Measurements from ENCODE around the gene GID8. TPM values are rescaled to one million over a fixed set of nuclear protein-coding genes. Genes with fewer than 3 reads are reported as not detected.

The GID8 gene
- total and polyA plus RNA-seq, 2 of the 13 experiments (the other 11 are each of a cell fraction or from before 2014, with no cell fraction given) = 39.6 to 59.8 TPM

DNA sequence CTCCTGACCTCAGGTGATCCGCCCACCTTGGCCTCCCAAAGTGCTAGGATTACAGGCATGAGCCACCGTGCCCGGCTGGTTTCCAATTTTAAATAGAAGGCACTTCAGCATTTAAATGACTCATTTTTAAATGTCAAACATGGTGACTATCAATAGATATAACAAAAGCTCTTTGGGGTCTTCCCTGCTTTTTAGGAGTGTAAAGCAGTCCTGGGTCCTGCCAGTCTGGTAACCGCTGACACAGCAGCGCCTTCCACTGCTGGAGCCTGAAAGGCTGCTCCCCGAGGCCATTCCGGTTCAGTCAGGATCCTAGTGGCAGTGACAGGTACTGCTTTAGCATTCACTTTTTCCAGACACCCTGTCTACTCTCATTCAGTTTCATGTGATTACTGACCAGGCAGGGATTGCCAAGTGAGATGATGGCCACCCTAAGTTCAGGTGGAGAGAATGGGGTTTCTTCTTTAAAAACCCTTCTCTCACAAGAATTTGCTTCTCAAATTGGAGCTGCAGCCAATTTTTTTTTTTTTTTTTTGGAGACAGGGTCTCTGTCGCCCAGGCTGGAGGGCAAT, 16.7 kb upstream of the GID8 start (continued):
- TF ChIP-seq, protein P1, sequence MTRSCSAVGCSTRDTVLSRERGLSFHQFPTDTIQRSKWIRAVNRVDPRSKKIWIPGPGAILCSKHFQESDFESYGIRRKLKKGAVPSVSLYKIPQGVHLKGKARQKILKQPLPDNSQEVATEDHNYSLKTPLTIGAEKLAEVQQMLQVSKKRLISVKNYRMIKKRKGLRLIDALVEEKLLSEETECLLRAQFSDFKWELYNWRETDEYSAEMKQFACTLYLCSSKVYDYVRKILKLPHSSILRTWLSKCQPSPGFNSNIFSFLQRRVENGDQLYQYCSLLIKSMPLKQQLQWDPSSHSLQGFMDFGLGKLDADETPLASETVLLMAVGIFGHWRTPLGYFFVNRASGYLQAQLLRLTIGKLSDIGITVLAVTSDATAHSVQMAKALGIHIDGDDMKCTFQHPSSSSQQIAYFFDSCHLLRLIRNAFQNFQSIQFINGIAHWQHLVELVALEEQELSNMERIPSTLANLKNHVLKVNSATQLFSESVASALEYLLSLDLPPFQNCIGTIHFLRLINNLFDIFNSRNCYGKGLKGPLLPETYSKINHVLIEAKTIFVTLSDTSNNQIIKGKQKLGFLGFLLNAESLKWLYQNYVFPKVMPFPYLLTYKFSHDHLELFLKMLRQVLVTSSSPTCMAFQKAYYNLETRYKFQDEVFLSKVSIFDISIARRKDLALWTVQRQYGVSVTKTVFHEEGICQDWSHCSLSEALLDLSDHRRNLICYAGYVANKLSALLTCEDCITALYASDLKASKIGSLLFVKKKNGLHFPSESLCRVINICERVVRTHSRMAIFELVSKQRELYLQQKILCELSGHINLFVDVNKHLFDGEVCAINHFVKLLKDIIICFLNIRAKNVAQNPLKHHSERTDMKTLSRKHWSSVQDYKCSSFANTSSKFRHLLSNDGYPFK (CRISPR knock-in tag; IDR thresholded peaks at IDR 0.05; ENCODE audit: borderline replicate concordance) = no peak
- TF ChIP-seq ZMYM3 (CRISPR knock-in tag; IDR thresholded peaks at IDR 0.05) (peak; percentile 65; the same call in 1 of the 2 replicates), FOSL1 (CRISPR knock-in tag; IDR thresholded peaks at IDR 0.05; ENCODE audit: borderline replicate concordance) (no peak), ZNF816 (CRISPR knock-in tag; IDR thresholded peaks at IDR 0.05; ENCODE audit: borderline replicate concordance) (no peak), ZNF652 (CRISPR knock-in tag; IDR thresholded peaks at IDR 0.05; ENCODE audit: borderline replicate concordance, low read depth) (no peak), EHMT2 (IDR thresholded peaks at IDR 0.05; ENCODE audit: borderline replicate concordance, low read depth, low read length) (no peak), ETV5 (CRISPR knock-in tag; IDR thresholded peaks at IDR 0.05; ENCODE audit: borderline replicate concordance) (peak; percentile 67), ZNF34 (CRISPR knock-in tag; IDR thresholded peaks at IDR 0.05; ENCODE audit: borderline replicate concordance) (0 out of 2 replicates have a peak, but pooled peaks have one; percentile 59), MAFK (conservative IDR thresholded peaks at IDR 0.05 in 1 of 2, IDR thresholded peaks at IDR 0.05 in 1 of 2; ENCODE audit: low read length in 2 of 2) (peak; percentile 93 to 98), HOXA3 (CRISPR knock-in tag; IDR thresholded peaks at IDR 0.05) (peak; percentile 64; the same call in 1 of the 2 replicates), FOSL2 (CRISPR knock-in tag; IDR thresholded peaks at IDR 0.05) (peak; percentile 30; the same call in 1 of the 2 replicates), HNRNPUL1 (IDR thresholded peaks at IDR 0.05; ENCODE audit: low read depth, low read length) (no peak), POGZ (CRISPR knock-in tag; IDR thresholded peaks at IDR 0.05) (peak; percentile 44; the same call in 1 of the 2 replicates), FOXA1 (IDR thresholded peaks at IDR 0.05) (no peak), FOXA1 (CRISPR knock-in tag; IDR thresholded peaks at IDR 0.05) (no peak), BCL6 (CRISPR knock-in tag; IDR thresholded peaks at IDR 0.05) (peak; percentile 58)
- TF ChIP-seq, protein P2, sequence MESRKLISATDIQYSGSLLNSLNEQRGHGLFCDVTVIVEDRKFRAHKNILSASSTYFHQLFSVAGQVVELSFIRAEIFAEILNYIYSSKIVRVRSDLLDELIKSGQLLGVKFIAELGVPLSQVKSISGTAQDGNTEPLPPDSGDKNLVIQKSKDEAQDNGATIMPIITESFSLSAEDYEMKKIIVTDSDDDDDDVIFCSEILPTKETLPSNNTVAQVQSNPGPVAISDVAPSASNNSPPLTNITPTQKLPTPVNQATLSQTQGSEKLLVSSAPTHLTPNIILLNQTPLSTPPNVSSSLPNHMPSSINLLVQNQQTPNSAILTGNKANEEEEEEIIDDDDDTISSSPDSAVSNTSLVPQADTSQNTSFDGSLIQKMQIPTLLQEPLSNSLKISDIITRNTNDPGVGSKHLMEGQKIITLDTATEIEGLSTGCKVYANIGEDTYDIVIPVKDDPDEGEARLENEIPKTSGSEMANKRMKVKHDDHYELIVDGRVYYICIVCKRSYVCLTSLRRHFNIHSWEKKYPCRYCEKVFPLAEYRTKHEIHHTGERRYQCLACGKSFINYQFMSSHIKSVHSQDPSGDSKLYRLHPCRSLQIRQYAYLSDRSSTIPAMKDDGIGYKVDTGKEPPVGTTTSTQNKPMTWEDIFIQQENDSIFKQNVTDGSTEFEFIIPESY (CRISPR knock-in tag; IDR thresholded peaks at IDR 0.05) = peak; percentile 91
- TF ChIP-seq, protein P3, sequence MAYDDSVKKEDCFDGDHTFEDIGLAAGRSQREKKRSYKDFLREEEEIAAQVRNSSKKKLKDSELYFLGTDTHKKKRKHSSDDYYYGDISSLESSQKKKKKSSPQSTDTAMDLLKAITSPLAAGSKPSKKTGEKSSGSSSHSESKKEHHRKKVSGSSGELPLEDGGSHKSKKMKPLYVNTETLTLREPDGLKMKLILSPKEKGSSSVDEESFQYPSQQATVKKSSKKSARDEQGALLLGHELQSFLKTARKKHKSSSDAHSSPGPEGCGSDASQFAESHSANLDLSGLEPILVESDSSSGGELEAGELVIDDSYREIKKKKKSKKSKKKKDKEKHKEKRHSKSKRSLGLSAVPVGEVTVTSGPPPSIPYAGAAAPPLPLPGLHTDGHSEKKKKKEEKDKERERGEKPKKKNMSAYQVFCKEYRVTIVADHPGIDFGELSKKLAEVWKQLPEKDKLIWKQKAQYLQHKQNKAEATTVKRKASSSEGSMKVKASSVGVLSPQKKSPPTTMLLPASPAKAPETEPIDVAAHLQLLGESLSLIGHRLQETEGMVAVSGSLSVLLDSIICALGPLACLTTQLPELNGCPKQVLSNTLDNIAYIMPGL (CRISPR knock-in tag; IDR thresholded peaks at IDR 0.05; ENCODE audit: borderline replicate concordance in 1 of 2, low read depth in 1 of 2) = peak; percentile 63 to 90; a peak in 3 of 4 replicates
- TF ChIP-seq, protein P4, sequence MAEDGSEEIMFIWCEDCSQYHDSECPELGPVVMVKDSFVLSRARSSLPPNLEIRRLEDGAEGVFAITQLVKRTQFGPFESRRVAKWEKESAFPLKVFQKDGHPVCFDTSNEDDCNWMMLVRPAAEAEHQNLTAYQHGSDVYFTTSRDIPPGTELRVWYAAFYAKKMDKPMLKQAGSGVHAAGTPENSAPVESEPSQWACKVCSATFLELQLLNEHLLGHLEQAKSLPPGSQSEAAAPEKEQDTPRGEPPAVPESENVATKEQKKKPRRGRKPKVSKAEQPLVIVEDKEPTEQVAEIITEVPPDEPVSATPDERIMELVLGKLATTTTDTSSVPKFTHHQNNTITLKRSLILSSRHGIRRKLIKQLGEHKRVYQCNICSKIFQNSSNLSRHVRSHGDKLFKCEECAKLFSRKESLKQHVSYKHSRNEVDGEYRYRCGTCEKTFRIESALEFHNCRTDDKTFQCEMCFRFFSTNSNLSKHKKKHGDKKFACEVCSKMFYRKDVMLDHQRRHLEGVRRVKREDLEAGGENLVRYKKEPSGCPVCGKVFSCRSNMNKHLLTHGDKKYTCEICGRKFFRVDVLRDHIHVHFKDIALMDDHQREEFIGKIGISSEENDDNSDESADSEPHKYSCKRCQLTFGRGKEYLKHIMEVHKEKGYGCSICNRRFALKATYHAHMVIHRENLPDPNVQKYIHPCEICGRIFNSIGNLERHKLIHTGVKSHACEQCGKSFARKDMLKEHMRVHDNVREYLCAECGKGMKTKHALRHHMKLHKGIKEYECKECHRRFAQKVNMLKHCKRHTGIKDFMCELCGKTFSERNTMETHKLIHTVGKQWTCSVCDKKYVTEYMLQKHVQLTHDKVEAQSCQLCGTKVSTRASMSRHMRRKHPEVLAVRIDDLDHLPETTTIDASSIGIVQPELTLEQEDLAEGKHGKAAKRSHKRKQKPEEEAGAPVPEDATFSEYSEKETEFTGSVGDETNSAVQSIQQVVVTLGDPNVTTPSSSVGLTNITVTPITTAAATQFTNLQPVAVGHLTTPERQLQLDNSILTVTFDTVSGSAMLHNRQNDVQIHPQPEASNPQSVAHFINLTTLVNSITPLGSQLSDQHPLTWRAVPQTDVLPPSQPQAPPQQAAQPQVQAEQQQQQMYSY (CRISPR knock-in tag; IDR thresholded peaks at IDR 0.05) = no peak
